ENCODE measurements around the gene RAB6A. TPM values are rescaled to one million over a fixed set of nuclear protein-coding genes. Genes with fewer than 3 reads are reported as not detected.
A peak's percentile ranks its signal among the peaks of the same experiment; 100 is the strongest.

RAB6A gene
- total and polyA plus RNA-seq, 2 of the 8 experiments (the other 6 are each of a cell fraction or from before 2014, with no cell fraction given): 24.4 to 88.6 TPM

GRCh38 chr11:73757598-73757997, 3.3 kb downstream of the RAB6A start:
- no peak overlapping the region for H3K56ac ChIP-seq (replicated peaks; ENCODE audit: insufficient read length, low read depth, low read length)
- no peak overlapping the region for H3K14ac ChIP-seq (ENCODE audit: insufficient read length)
- POLR2A ChIA-PET (ENCODE audit: partially characterized antibody): interaction anchor here (0.9 to 1.5 kb wide), 3 partner anchors 12 to 31 kb away, joined by 3 to 7 read pairs (median 3); partner anchors contain the start of gene MRPL48
- peaks cover 10% of the 10 kb centered on the region; the same call in 1 of the 2 replicates for H3K79me1 ChIP-seq (ENCODE audit: low read depth, low read length)
- peaks cover 0 to 4% (median 0%) of the 10 kb centered on the region in 4 experiments; a peak in 2 of 7 replicates for H3K4me1 ChIP-seq (replicated peaks in 1 of 4; ENCODE audit: control insufficient read depth in 3 of 4, insufficient read depth in 4 of 4, low read length in 3 of 4)
- CTCF ChIA-PET (ENCODE audit: partially characterized antibody): interaction anchor here (0.9 to 1.7 kb wide), 2 partner anchors 15 to 96 kb away, joined by 3 to 4 read pairs; no protein-coding TSS in a partner anchor
- no peak overlapping the region for H4K5ac ChIP-seq (ENCODE audit: insufficient read length, low read depth, low read length)
- H2AK5ac ChIP-seq (ENCODE audit: low read depth, low read length): no peak overlapping the region
- H4K20me1 ChIP-seq (replicated peaks in 1 of 2; ENCODE audit: control insufficient read depth in 1 of 2, insufficient read depth in 2 of 2, low read length in 2 of 2): peaks cover 0 to 6% of the 10 kb centered on the region in 2 experiments
- FAIRE-seq: peak; percentile 13
- 96% methylated on average over 5 of the region's 5 CpGs; no CpG with 5 or more reads in 1 of the 2 experiments for WGBS, 2 experiments (ENCODE audit: extremely low coverage in 1 of 2, insufficient coverage in 1 of 2, insufficient read length in 1 of 2, insufficient replicate concordance in 2 of 2, low coverage in 1 of 2, low lambda C conversion rate in 2 of 2, missing lambda C conversion rate in 1 of 2)
- H2BK20ac ChIP-seq (ENCODE audit: low read length): no peak overlapping the region
- no peaks in the 10 kb centered on the region for H3K27me3 ChIP-seq (replicated peaks in 1 of 4; ENCODE audit: control insufficient read depth in 3 of 4, extremely low read depth in 1 of 4, insufficient read depth in 3 of 4, low read length in 3 of 4)
- no peak overlapping the region for H2BK120ac ChIP-seq (replicated peaks; ENCODE audit: low read depth, low read length)
- H4K8ac ChIP-seq (ENCODE audit: extremely low read depth, insufficient read depth, low read length): no peak overlapping the region
- H2BK5ac ChIP-seq (ENCODE audit: low read depth, low read length): no peak overlapping the region
- H4K91ac ChIP-seq (replicated peaks; ENCODE audit: insufficient read length, low read length): no peak overlapping the region
- peak overlapping the region in 1 of 4 experiments; percentile 95; a peak in 1 of 8 replicates for H3K4me3 ChIP-seq (ENCODE audit: extremely low read depth in 1 of 4, insufficient read depth in 2 of 4, low read depth in 3 of 4, low read length in 4 of 4)
- H3K9ac ChIP-seq (replicated peaks in 1 of 4; ENCODE audit: extremely low read depth in 1 of 4, low read depth in 3 of 4, low read length in 3 of 4): no peak overlapping the region
- TF ChIP-seq KDM5A (IDR thresholded peaks at IDR 0.05; ENCODE audit: low read length) (no peak), RFX5 (IDR thresholded peaks at IDR 0.05; ENCODE audit: borderline replicate concordance, low read depth, low read length) (no peak), CEBPB (IDR thresholded peaks at IDR 0.05; ENCODE audit: low read depth, low read length) (peak; percentile 88)
- no peak overlapping the region for H3K23ac ChIP-seq (ENCODE audit: insufficient read length)
- no peak overlapping the region for H2BK12ac ChIP-seq (ENCODE audit: low read depth, low read length)
- no peaks in the 10 kb centered on the region for H3K36me3 ChIP-seq (ENCODE audit: control insufficient read depth in 2 of 4, insufficient read depth in 4 of 4, low read length in 3 of 4)
- peaks cover 3% of the 10 kb centered on the region for H3K23me2 ChIP-seq (ENCODE audit: low read depth, low read length)
- no peak overlapping the region for H2AFZ ChIP-seq (ENCODE audit: low read length)
- no peak overlapping the region for H2BK15ac ChIP-seq (ENCODE audit: low read length)
- no peak overlapping the region for H3K18ac ChIP-seq (ENCODE audit: extremely low read depth, low read length)
- no peak overlapping the region for H3K27ac ChIP-seq (ENCODE audit: low read depth, low read length)
- H3K9me3 ChIP-seq (ENCODE audit: insufficient read depth in 2 of 2, low read depth in 1 of 2, low read length in 1 of 2): no peaks in the 10 kb centered on the region
- H3K4me2 ChIP-seq (ENCODE audit: insufficient read depth in 1 of 2, low read depth in 2 of 2, low read length in 2 of 2): no peak overlapping the region; a peak in 1 of 4 replicates
- DNase-seq (ENCODE audit: low read depth in 1 of 2, low spot score in 2 of 2): no peak
- H3K79me2 ChIP-seq (ENCODE audit: control insufficient read depth in 1 of 2, insufficient read depth in 2 of 2, low read length in 2 of 2): peaks cover 10 to 72% of the 10 kb centered on the region in 2 experiments
- no peak overlapping the region for H3K4ac ChIP-seq (replicated peaks; ENCODE audit: insufficient read length, low read depth, low read length)

Data from H1 (cell line).